Sigmoid colon (tissue), 3 donors: ENCODE data around the gene FARP2.

Experiments
- CTCF ChIP-seq, 4 experiments: fragments of 450-650 bp in 3 of 4; fragments of 200-600 bp in 1 of 4; IDR thresholded peaks; one replicate each; pipeline ENCODE4 v1.5.1; 2016 to 2019; ENCODE audit warnings: antibody characterized with exemption in 4 of 4, mild to moderate bottlenecking in 3 of 4, moderate library complexity in 2 of 4
- POLR2A ChIP-seq, 2 donors: fragments of 450-650 bp; IDR thresholded peaks; one replicate each; pipeline ENCODE4 v1.6.1; 2016; ENCODE audit warnings: antibody characterized with exemption in 2 of 2, mild to moderate bottlenecking in 2 of 2, moderate library complexity in 2 of 2

GRCh38 chr2:241410739-241411176 lies 54.7 kb downstream of the FARP2 start:
- TF ChIP-seq CTCF (IDR thresholded peaks at IDR 0.05) = no peak
- no peak for TF ChIP-seq POLR2A (IDR thresholded peaks at IDR 0.05)
